ENCODE results near the gene ZPLD1.
A peak's percentile ranks its signal among the peaks of the same experiment; 100 is the strongest.

Gene ZPLD1

DNA sequence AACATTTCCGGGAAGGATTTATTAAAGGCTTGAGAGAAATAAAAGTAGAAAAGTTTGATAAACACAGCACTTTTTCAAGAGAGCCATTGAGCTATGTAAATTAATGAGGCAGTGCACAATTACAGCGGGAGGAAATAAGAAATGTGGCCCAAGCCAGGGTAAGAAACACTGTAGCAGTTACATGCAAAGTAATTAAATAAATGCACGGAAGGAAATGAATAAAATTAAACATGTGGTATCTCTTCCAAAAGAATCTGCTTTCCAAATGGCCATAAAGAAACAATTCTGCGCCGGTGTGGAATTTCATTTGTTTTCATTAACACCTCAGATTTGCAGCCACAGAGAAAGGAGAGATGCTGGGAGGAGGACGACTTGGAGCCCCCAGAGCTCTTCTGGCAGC, 35.3 kb downstream of the ZPLD1 start:
- no peak for DNase-seq (ENCODE audit: low spot score)

DNA sequence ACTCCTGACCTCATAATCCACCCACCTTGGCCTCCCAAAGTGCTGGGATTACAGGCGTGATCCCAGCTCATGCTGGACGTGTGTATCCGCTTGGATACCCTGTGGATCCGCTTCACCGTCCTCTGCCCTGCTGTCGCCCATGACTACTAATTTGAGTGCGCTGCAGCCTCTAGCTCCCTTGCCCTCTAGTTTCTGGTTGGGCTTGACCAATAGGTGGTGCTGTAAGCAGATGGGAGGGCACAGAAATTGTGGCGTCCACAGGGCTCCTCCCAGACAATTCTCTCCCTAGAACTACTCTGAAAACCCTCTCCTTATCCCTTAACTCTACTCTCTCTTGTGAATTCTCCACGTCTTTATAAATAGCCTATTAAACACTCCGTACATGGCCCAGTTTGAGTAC, 36.2 kb downstream of the ZPLD1 start:
- peak; percentile 15 for DNase-seq (ENCODE audit: low spot score)

DNA sequence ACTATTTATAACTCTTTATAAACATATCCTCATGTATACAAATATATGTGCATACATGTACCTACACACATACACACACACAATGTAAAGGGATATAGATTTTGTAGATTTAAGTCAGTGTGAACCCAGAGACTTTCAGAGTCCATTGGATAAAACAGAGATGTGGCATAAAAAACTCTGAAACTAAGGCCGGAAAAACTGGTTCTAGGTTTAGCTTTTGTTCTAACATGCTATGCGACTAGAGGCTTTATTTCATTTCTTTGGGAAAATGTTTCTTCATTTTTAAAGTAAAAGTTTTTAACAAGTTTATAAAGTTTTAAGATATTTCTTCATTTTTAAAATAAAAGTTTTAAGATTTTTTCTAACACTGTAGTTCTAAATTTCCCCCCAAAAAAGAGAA, 36.7 kb downstream of the ZPLD1 start:
- no peak for DNase-seq (ENCODE audit: low spot score)

DNA sequence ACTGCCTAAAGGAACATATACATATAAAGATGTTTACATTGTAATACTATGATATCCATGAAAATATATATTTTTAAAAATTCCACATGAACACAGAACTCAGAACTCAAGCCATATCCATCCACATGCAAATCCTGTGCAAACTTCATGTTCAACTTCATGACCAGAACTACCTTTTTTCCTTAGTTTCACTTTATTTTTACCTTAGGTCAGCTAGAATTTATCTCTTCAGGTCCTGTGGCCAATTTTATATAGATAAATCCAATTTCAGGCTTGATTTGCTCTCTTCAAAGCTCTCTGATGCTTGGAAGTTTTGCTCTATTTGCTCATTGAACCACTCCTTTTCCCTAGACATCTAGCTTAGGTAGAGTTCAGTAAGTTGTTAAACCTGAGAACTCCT, 38.8 kb downstream of the ZPLD1 start:
- DNase-seq (ENCODE audit: low spot score), result no peak

DNA sequence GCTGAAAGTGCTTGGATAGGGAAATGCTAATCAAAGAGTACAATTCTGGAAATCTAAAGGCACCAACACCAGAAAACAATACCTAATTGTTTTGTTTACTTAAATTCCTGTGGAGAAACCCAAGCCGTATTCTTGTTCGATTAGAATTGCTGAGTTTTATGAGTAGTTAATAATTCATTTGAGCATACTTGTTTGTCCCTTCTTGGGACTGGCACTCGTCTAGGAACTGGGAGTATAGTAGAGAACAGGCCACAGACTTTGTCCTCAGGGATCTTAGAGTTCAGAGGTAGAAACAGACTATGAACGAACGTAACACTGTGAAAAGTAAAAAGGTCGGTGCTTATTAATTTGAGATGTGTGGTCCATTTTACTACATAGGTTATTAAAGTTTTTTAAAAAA, 39.4 kb downstream of the ZPLD1 start:
- no peak for DNase-seq (ENCODE audit: low spot score)

DNA sequence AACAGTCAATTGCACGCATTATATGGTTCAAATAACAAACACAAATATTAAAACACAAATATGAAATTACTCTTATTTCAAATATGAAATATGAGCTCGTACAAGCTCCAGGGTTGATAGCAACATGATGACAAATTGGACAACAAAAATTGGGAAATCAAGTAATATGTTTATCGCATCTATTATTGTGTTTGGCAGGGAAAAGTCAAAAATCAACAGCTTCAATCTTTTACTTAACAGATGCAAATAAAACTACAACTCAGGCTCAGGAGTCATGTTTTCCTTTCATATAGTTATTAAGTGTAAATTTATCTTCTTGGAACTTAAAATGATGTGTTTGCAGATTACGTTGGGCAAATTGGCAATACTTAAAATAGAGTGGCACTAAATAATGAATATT, 41.4 kb downstream of the ZPLD1 start:
- no peak for DNase-seq (ENCODE audit: low spot score)

DNA sequence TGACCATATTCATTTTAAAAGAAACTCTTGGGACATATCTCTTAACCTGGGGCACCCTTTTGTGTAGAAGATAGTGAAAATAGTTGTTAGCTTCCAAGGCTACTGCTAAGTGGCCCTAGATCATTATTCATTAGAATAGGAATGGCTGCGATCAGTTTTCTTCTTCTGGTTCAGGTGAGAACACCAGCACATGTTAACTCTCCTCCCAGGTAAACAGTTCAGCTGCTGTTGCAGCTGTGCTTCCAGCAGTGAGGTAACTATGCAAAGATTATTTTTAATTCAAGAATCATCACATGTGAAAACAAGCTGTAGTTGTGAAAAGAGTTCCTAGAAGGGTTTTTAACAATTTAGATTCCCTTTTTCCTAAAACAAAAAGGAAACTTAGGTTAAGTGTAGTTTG, 43.3 kb downstream of the ZPLD1 start:
- no peak for DNase-seq (ENCODE audit: low spot score)

DNA sequence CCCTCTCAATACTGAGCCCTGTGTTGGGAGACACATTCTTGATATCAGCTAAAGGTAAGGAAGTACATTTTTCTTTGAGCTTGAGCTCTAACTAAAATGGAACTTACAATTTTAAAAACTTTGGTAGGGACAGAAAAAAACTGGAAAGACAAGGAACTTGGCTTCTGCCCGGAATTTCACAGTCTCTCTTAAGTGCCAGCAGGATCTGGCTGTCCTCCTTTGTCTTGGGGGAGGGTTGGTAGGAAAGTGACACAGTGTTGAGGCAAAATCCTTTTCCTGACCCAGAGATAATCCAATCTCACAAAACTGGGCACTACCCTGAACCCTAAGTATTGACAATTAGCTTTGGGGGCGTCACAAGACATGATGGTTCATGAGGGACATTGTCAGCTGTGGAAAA, 45.3 kb downstream of the ZPLD1 start:
- no peak for DNase-seq (ENCODE audit: low spot score)

DNA sequence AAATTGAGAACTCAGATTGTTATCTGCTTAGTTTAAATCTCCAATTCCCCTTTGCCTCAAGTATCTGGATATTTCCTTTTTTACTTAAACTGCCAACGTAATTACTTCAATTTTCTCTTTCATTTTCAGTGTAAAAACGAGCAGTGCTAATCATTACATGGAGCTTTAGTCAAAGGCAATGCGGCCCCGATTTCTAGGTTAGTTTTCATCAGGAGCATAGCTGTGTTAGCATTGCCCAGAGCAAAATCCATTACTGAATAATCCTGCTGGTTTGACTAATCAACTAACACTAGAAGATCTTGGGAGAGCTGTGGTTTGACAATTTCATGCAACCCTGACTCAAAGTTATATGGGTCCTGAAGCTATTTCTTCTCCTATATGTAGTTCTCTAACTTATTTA, 46.2 kb downstream of the ZPLD1 start:
- no peak for DNase-seq (ENCODE audit: low spot score)

DNA sequence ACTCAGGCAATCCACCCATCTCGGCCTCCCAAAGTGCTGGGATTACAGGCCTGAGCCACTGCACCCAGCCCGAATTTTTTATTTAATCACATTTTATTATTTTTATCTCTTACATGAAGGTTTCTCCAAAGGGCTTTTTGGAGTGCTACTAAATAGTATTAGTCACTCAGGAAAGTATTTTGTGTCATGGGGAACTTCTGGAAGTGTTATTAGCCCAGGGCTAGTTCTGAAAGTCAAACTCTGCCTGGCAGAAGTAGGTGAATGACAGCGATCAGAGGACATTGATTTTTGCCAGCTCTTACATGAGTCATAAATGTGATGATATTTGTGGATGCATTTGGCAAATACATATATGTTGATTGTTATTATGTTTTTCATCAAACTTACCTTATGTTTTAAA, 48.7 kb downstream of the ZPLD1 start:
- DNase-seq (ENCODE audit: low spot score), result no peak

DNA sequence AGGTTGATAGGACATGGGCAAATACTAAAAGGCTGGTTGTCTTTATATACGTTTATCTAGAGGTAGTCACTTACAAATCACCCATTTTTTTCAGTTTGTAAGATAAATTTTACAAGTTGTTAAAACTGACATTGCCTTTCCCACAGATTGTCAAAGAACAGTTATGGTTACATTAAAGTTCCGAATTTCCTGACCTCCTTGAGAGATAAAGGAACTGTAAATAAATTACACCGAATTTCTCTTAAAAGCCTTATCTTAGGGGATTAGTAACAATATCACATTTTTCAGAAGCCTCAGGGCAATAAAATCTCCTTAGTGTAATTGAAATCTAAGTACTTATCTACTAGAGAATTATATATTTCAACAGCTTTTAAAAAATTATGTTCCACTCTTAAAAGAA, 49.5 kb downstream of the ZPLD1 start:
- no peak for DNase-seq (ENCODE audit: low spot score)

DNA sequence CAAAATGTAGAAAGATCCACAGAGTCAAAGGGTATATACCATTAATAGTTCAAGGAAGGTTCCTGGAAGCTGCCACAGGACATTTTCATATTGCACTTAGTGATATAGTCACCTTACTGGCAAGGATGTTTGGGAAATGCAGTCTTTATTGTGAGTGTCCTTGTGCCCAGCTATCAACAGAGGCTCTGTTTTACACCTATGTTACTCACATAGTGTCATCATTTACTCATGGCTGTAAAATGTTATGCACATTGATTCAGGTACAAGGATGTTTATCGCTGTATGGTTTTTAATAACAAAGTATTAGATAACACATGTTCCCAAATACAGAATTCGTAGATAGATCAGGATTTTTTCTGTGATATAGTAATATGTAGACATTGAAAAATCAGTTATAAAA, 50.9 kb downstream of the ZPLD1 start:
- no peak for DNase-seq (ENCODE audit: low spot score)

DNA sequence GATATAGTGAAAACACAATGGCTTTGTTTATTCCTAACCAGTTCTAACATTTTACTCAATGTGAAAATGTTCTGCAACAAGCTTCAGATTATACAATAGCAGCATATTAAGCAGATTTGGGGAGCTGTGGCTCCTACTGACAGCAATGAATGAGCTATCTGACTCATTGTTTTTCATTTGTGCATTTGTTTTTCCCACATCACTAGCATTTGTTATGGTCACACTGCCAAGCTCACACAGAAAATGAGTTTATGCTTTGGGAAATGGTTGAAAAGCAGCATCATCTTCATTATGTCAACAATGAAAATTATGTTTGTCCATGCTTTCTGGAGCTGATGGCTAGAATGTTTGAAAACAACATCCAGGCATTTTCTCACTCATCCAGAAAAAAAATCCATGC, 53.5 kb downstream of the ZPLD1 start:
- no peak for DNase-seq (ENCODE audit: low spot score)

DNA sequence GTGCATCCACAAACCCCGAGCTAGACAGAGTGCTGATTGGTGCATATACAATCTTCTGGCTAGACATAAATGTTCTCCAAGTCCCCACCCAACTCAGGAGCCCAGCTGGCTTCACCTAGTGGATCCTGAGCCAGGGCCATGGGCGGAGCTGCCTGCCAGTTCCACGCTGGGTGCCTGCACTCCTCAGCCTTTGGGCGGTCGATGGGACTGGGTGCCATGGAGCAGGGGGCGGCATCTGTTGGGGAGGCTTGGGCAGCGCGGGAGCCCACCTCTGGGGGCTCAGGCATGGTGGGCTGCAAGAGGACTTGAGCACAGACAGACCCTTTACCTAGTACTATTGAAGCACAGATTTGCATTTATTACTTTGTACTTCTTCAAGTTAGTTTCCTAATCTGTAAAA, 57.5 kb downstream of the ZPLD1 start:
- no peak for DNase-seq (ENCODE audit: low spot score)

DNA sequence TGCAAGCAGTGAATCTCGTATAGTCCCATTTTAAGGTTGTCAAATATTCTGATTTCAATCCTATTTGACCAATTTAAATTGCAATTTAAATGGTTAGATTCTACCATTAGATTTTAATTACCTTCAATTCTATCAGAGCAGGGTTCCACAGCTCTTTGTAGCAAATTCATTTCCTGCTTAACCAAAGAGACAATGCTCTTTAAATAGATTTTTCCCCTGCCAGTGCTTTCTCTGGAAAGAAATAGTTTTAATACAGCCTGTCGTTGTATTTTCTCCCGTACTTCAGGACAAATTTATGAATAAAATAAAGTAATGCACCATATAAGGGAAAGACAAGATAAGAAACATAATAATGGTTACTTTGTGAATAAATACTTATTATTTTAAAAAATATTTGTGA, 62.8 kb downstream of the ZPLD1 start:
- DNase-seq (ENCODE audit: low spot score), result no peak

DNA sequence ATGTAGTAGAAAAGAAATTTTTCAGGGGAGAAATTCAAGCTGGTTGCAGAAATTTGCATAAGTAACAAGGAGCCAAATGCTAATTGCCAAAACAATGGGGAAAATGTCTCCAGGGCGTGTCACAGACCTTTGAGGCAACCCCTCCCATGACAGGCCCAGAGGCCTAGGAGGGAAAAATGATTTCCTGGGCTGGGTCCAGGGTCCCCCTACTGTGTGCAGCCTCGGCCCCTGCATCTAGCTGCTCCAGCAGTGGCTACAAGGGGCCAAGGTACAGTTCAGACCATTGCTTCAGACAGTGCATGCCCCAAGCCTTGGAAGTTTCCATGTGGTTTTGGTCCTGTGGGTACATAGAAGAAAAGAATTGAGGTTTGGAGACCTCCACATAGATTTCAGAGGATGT, 70.7 kb downstream of the ZPLD1 start:
- no peak for DNase-seq (ENCODE audit: low spot score)

DNA sequence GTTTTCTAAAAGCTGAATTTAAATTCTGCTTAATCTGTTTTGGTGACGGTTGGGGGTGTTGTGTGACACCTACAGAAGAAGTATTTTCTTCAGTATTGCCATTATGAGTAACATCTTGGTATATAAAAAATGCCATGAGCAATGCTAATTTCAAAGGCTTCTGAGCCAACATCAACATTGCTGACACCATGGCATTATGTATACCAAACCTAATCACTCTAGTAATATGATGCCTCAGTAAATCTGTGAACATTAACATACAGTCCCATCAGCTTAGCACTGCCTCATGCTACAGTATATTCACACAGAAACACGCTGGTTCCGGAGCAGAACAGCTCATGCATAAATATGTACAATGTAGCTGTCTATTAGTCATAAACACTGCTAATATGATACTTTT, 75.8 kb downstream of the ZPLD1 start:
- no peak for DNase-seq (ENCODE audit: low spot score)

DNA sequence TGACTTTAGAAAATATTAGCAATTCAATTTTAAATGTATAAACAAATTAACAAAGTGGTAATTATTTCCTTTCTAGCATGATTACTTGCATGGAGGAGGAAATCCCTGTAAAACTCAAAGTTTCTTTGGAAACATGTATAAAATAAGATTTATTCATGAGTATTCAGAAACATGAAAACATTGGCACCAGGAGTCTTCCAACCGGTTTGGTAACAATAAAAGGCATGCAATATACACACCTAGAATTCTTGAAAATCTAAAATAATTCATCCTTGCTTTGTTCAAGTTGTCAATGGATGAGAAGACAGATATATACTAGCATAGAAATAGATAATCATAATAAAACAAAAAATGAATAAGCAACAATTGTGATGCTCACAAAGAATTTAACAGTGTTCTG, 76.4 kb downstream of the ZPLD1 start:
- DNase-seq (ENCODE audit: low spot score), result no peak

DNA sequence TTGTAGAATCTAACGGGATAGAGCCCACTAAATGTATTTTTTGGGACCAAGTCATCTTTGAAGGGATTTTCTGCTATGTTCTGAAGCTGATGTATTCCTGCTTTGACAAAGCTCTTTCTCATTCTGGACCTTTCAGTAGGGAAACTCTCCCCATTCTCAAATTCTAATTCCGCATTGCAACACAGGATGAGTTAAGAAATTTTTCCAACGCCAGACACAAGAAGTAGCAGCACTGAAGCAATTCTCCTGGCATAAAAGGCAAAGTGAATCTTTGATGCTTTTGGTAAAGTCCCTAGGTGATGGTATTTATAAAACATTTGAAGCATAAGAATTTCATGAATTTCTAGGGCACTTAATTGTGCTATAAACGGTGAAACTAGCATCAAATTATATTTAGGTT, 76.8 kb downstream of the ZPLD1 start:
- no peak for DNase-seq (ENCODE audit: low spot score)

DNA sequence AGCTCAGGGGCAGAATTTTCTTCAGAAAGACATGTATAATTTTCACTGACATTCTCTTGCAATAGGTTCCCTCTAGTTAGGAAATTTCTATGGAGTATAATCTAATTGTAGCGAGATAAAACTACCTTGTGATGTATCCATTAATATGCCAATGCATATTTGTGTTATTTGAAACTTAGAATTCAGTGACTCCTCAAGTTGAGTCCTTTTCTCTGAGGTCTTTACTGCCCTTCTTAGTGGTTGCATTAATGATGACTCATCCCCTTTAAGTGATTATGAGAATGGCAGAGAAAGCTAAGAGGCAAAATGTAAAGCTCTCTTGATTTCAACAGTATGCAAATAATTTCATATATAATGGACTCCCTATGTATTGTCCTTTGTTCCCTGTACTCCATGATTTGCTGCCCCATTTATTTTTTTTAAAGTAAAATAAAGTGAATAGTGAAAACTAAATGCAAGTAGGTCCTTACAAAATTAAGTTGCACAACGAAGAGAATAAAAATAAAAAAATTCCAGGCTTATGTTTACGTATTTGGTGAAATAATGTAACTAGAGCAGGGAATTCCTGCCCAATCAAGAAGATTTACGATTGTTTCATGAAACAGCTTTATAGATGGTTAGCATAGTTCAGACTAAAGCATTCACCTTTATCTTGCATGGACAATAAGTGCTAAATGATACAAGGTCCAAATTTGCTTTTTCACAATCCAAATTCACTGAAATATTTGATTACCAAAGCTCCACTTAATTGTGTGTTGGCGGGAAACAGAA, 78.1 kb downstream of the ZPLD1 start:
- DNase-seq (ENCODE audit: low spot score), result no peak

DNA sequence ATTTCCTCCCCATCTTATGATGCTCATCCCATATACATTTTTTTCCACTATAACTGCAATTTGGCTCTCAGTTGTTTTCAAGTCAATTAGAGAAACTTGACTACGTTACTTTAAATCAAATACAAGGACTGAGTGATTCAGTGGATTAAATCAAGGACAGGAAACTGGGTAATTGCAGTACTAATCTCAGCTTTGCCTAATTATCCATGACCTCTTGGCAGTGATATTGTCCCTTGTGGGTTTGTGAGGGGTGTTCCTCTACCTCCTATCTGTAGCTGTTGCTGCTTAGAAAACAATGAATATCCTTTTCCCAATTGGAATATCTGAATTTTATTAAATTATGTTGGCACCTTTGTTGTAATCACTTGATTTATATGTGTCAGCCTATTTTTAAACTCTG, 79.4 kb downstream of the ZPLD1 start:
- no peak for DNase-seq (ENCODE audit: low spot score)

DNA sequence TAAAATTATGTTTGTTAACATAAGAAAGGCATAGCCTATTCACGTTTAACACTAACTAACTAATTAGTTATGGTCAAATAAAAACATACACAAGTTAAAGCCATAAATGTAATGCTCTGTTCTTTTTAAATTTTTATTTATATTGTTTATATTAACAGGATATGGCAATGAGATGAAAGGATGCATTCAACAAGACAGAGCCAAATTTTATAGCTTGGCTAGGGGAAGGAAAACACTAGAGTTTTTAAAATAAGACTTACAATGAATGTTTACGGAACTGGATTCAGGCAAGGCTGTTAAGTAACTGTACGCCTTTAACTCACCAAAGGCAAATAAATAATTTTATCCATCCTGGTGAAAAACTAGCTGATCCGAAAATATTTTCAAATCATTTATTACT, 86.4 kb downstream of the ZPLD1 start:
- DNase-seq (ENCODE audit: low spot score), result no peak

DNA sequence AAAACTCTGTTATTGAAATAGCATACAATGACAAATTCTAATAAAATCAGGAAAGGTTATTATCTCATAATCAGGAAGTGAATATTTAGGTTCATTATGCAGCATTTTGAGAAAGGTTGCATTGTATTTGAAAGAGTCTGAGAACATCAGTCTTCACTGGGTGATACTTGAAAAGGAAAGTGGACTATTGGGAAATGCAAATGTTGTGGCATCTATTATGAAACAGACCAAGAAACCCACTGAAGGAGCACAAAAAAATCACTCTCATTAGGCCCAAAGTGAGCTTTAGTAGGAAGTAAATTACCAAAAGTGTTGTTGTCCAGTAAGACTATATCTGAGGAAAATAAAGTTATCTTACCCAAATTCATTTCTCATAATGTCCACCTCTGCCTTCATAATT, 90.8 kb downstream of the ZPLD1 start:
- no peak for DNase-seq (ENCODE audit: low spot score)

DNA sequence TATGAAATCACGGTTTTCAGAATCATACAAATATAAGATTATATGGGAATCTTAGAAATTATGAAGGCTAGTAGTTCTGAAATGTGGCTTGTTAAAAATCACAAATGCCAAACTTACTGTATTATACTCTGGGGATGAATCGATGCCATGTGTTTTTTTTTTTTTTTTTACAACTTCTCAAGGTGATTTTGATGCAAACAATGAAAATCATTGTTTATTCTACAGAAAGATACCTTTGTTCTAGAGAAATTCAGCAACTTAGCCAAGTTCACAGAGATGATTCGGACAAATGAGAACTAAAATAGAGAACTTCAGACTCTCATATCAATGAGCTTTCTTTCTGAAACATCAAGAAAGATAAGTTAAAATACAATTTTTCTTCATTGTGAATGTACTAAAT, 92.0 kb downstream of the ZPLD1 start:
- DNase-seq (ENCODE audit: low spot score), result no peak

DNA sequence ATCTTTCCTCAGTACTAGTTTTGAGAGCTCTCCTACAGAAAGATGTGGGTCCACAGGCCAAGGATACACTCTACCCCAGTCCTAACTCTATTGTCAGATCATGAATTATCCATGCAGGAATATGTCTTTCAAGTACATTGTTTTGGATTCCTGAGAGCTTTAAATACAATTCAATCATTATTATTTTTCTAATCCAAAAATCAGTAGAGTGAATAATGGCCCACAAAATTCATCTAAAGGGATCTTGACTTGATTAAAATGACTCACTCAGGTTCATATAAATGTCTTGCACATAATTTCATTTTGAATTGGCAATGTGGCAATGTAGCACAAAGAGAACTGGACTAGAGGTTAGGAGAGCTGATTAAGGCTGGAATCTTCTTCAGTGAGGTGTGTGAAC, 93.9 kb downstream of the ZPLD1 start:
- DNase-seq (ENCODE audit: low spot score), result no peak

Measured in HuH-7 (cell line).